ENCODE results near the gene DCAF6.

Gene DCAF6

DNA sequence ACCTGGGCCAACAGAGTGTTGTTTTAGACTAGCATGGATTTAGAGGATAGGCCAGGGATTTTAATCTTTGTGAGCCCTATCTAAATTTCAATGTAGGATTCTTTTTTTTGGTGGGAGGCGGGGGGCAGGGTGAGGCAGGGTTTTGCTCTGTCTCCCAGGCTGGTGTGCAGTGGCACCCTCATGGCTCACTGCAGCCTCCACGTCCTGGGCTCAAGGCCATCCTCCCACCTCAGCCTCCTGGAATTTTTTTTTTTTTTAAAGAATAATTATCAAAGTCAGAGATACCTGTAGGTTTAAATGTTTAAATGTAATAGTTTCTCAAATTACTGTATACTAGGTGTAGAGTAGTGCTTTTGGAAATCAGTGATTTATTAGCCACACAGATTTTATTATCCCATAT, 3.8 kb downstream of the DCAF6 start:
- no peak for DNase-seq
- Histone ChIP-seq H3K9me3 (ENCODE audit: control extremely low read depth in 1 of 5, control insufficient read depth in 4 of 5, insufficient read depth in 2 of 5, low read depth in 1 of 5, low read length in 4 of 5) (peaks cover 0 to 4% (median 0%) of the 10 kb centered on the region in 5 experiments), H3K27me3 (replicated peaks in 2 of 5; ENCODE audit: control insufficient read depth in 4 of 5, insufficient read depth in 5 of 5, low read length in 4 of 5) (no peaks in the 10 kb centered on the region), H3K4me1 (ENCODE audit: control extremely low read depth in 1 of 4, control insufficient read depth in 4 of 4, insufficient read depth in 4 of 4, low read length in 3 of 4) (peaks cover 0 to 17% (median 9%) of the 10 kb centered on the region in 4 experiments), H3K36me3 (ENCODE audit: control insufficient read depth in 4 of 4, insufficient read depth in 4 of 4, low read length in 3 of 4) (peaks cover 3 to 7% (median 5%) of the 10 kb centered on the region in 4 experiments), H3K27ac (ENCODE audit: insufficient read depth in 1 of 2, low read depth in 1 of 2, low read length in 2 of 2, poor library complexity in 1 of 2, severe bottlenecking in 2 of 2) (no peak overlapping the region), H3K4me3 (ENCODE audit: control insufficient read depth in 1 of 7, extremely low read depth in 1 of 7, insufficient read depth in 4 of 7, low read depth in 2 of 7, low read length in 6 of 7) (no peak overlapping the region)
- WGBS (ENCODE audit: insufficient coverage) = no CpG with 5 or more reads among the region's 2 CpGs
- POLR2A ChIA-PET = no interaction called here
- CTCF ChIA-PET = no interaction called here

DNA sequence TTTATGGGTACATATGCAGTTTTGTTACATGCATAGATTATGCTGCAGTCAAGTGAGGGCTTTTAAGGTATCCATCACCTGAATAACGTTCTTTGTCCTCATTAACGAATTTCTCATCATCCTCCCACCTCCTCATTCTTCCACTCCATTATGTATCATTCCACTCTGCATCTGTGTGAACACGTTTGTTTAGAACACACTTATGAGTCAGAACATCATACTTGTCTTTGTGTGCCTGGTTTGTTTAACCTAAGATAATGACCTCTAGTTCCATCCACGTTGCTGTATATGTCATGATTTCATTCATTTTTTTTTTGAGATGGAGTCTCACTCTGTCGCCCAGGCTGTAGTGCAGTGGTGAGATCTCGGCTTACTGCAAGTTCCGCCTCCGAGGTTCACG, 7.1 kb downstream of the DCAF6 start:
- no peak overlapping the region for H3K4me3 ChIP-seq (ENCODE audit: control insufficient read depth in 1 of 7, extremely low read depth in 1 of 7, insufficient read depth in 4 of 7, low read depth in 2 of 7, low read length in 6 of 7)
- H3K36me3 ChIP-seq (ENCODE audit: control insufficient read depth in 4 of 4, insufficient read depth in 4 of 4, low read length in 3 of 4) = peaks cover 3 to 7% (median 5%) of the 10 kb centered on the region in 4 experiments
- no peak overlapping the region for H3K27ac ChIP-seq (ENCODE audit: insufficient read depth in 1 of 2, low read depth in 1 of 2, low read length in 2 of 2, poor library complexity in 1 of 2, severe bottlenecking in 2 of 2)
- ChIA-PET CTCF (interaction anchor here (1.3 kb wide), 1 partner anchor 13 kb away, joined by 3 read pairs; no protein-coding TSS in a partner anchor), POLR2A (no interaction called here)
- H3K4me1 ChIP-seq (ENCODE audit: control extremely low read depth in 1 of 4, control insufficient read depth in 4 of 4, insufficient read depth in 4 of 4, low read length in 3 of 4) = peaks cover 0 to 7% (median 2%) of the 10 kb centered on the region in 4 experiments
- H3K9me3 ChIP-seq (ENCODE audit: control extremely low read depth in 1 of 5, control insufficient read depth in 4 of 5, insufficient read depth in 2 of 5, low read depth in 1 of 5, low read length in 4 of 5) = peaks cover 0 to 4% (median 0%) of the 10 kb centered on the region in 5 experiments
- no peak for DNase-seq
- 92% methylated on average over 5 of the region's 9 CpGs for WGBS (ENCODE audit: insufficient coverage)
- H3K27me3 ChIP-seq (replicated peaks in 2 of 5; ENCODE audit: control insufficient read depth in 4 of 5, insufficient read depth in 5 of 5, low read length in 4 of 5) = no peaks in the 10 kb centered on the region

DNA sequence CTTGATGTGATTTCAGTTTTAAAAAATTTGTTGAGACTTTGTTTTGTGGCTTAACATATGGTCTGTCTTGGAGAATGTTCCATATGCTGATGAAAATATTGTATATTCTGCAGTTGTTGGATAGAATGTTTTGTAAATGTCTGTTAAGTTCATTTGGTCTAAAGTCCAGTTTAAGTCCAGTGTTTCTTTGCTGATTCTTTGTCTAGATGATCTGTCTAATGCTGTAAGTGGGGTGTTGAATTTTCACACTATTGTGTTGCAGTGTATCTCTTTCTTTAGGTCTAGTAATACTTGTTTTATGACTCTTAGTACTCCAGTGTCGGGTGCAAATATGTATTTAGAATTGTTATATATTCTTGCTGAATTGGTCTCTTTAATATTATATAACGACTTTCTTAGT, 11.2 kb downstream of the DCAF6 start:
- peaks cover 0 to 4% (median 0%) of the 10 kb centered on the region in 5 experiments for H3K9me3 ChIP-seq (ENCODE audit: control extremely low read depth in 1 of 5, control insufficient read depth in 4 of 5, insufficient read depth in 2 of 5, low read depth in 1 of 5, low read length in 4 of 5)
- no CpG with 5 or more reads among the region's 2 CpGs for WGBS (ENCODE audit: insufficient coverage)
- CTCF ChIA-PET = no interaction called here
- no peak overlapping the region for H3K27ac ChIP-seq (ENCODE audit: insufficient read depth in 1 of 2, low read depth in 1 of 2, low read length in 2 of 2, poor library complexity in 1 of 2, severe bottlenecking in 2 of 2)
- no peak for DNase-seq
- peaks cover 4 to 14% (median 9%) of the 10 kb centered on the region in 4 experiments for H3K36me3 ChIP-seq (ENCODE audit: control insufficient read depth in 4 of 4, insufficient read depth in 4 of 4, low read length in 3 of 4)
- H3K4me3 ChIP-seq (ENCODE audit: control insufficient read depth in 1 of 7, extremely low read depth in 1 of 7, insufficient read depth in 4 of 7, low read depth in 2 of 7, low read length in 6 of 7) = no peak overlapping the region
- H3K27me3 ChIP-seq (replicated peaks in 2 of 5; ENCODE audit: control insufficient read depth in 4 of 5, insufficient read depth in 5 of 5, low read length in 4 of 5) = no peaks in the 10 kb centered on the region
- peaks cover 0 to 2% (median 0%) of the 10 kb centered on the region in 4 experiments for H3K4me1 ChIP-seq (ENCODE audit: control extremely low read depth in 1 of 4, control insufficient read depth in 4 of 4, insufficient read depth in 4 of 4, low read length in 3 of 4)
- POLR2A ChIA-PET = no interaction called here

DNA sequence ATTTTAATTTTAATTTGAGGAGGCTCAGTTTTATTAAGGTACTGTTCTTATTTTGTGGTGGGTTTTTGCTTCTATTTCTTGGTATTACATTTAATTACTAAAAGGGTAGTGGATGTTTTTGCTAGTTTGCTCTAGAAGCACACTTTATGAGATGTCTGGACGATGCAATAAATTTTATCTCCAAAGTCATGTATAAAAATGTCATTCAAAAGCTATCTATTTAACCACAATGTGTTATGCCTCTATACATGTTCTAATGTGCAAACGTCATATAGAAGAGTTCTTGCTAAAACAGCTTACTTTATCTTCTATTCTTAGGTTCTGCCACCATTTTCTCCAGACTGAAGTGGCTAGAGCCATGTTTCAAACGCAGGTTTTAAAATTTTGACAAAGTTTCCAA, 13.3 kb downstream of the DCAF6 start:
- ChIA-PET POLR2A (no interaction called here), CTCF (interaction anchor here (0.8 kb wide), 1 partner anchor 14 kb away, joined by 3 read pairs; no protein-coding TSS in a partner anchor)
- Histone ChIP-seq H3K9me3 (ENCODE audit: control extremely low read depth in 1 of 5, control insufficient read depth in 4 of 5, insufficient read depth in 2 of 5, low read depth in 1 of 5, low read length in 4 of 5) (peaks cover 0 to 3% (median 0%) of the 10 kb centered on the region in 5 experiments), H3K4me3 (ENCODE audit: control insufficient read depth in 1 of 7, extremely low read depth in 1 of 7, insufficient read depth in 4 of 7, low read depth in 2 of 7, low read length in 6 of 7) (no peak overlapping the region), H3K27me3 (replicated peaks in 2 of 5; ENCODE audit: control insufficient read depth in 4 of 5, insufficient read depth in 5 of 5, low read length in 4 of 5) (no peaks in the 10 kb centered on the region), H3K36me3 (ENCODE audit: control insufficient read depth in 4 of 4, insufficient read depth in 4 of 4, low read length in 3 of 4) (peaks cover 12 to 23% (median 13%) of the 10 kb centered on the region in 4 experiments), H3K27ac (ENCODE audit: insufficient read depth in 1 of 2, low read depth in 1 of 2, low read length in 2 of 2, poor library complexity in 1 of 2, severe bottlenecking in 2 of 2) (no peak overlapping the region), H3K4me1 (ENCODE audit: control extremely low read depth in 1 of 4, control insufficient read depth in 4 of 4, insufficient read depth in 4 of 4, low read length in 3 of 4) (peaks cover 0 to 2% (median 0%) of the 10 kb centered on the region in 4 experiments)
- WGBS (ENCODE audit: insufficient coverage) = no CpG with 5 or more reads among the region's 3 CpGs
- no peak for DNase-seq

DNA sequence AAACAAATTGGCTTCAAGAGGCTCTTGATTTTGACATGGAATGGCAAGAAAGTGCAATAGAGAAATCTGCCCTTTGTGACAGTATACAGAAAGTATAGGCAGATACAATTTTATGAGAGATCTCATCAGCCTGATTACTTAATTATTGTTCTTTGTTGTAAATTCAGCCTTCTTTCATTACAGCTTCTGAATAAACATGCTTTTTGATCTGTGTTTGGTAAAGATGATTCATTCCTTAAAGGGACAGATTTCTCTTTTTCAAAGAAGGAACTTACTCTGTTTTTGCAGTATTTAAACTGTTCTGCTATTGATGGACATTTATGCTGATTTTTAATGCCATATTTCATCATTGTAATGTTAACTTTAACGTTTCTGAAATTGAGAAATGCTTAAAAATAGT, 14.1 kb downstream of the DCAF6 start:
- H3K4me3 ChIP-seq (ENCODE audit: control insufficient read depth in 1 of 7, extremely low read depth in 1 of 7, insufficient read depth in 4 of 7, low read depth in 2 of 7, low read length in 6 of 7) = no peak overlapping the region
- WGBS (ENCODE audit: insufficient coverage) = no CpG with 5 or more reads among the region's 1 CpG
- peaks cover 0 to 2% (median 0%) of the 10 kb centered on the region in 4 experiments for H3K4me1 ChIP-seq (ENCODE audit: control extremely low read depth in 1 of 4, control insufficient read depth in 4 of 4, insufficient read depth in 4 of 4, low read length in 3 of 4)
- ChIA-PET CTCF (no interaction called here), POLR2A (no interaction called here)
- DNase-seq = no peak
- peaks cover 13 to 30% (median 20%) of the 10 kb centered on the region in 4 experiments for H3K36me3 ChIP-seq (ENCODE audit: control insufficient read depth in 4 of 4, insufficient read depth in 4 of 4, low read length in 3 of 4)
- H3K9me3 ChIP-seq (ENCODE audit: control extremely low read depth in 1 of 5, control insufficient read depth in 4 of 5, insufficient read depth in 2 of 5, low read depth in 1 of 5, low read length in 4 of 5) = peaks cover 0 to 6% (median 0%) of the 10 kb centered on the region in 5 experiments
- H3K27ac ChIP-seq (ENCODE audit: insufficient read depth in 1 of 2, low read depth in 1 of 2, low read length in 2 of 2, poor library complexity in 1 of 2, severe bottlenecking in 2 of 2) = no peak overlapping the region
- no peaks in the 10 kb centered on the region for H3K27me3 ChIP-seq (replicated peaks in 2 of 5; ENCODE audit: control insufficient read depth in 4 of 5, insufficient read depth in 5 of 5, low read length in 4 of 5)

DNA sequence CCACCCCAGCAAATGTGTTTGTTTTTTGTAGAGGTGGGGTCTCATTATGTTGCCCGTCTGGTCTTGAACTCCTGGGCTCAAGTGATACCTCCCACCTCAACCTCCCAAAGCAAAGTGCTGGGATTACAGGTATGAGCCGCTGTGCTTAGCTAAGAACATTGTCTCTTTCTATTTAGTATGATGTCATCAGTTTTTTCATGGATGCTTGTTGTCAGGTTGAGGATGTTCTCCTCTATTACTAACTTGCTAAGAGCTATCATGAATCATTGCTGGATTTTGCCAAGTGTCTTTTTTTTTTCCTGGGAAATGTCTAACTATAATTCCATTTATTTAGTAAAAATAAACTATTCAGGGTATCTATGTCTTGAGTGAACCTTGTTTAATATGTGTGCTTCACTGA, 19.4 kb downstream of the DCAF6 start:
- 100% methylated on average over 1 of the region's 2 CpGs for WGBS (ENCODE audit: insufficient coverage)
- no peaks in the 10 kb centered on the region for H3K4me1 ChIP-seq (ENCODE audit: control extremely low read depth in 1 of 4, control insufficient read depth in 4 of 4, insufficient read depth in 4 of 4, low read length in 3 of 4)
- H3K36me3 ChIP-seq (ENCODE audit: control insufficient read depth in 4 of 4, insufficient read depth in 4 of 4, low read length in 3 of 4) = peaks cover 8 to 47% (median 23%) of the 10 kb centered on the region in 4 experiments
- DNase-seq = no peak
- no peaks in the 10 kb centered on the region for H3K27me3 ChIP-seq (replicated peaks in 2 of 5; ENCODE audit: control insufficient read depth in 4 of 5, insufficient read depth in 5 of 5, low read length in 4 of 5)
- POLR2A ChIA-PET = interaction anchor here (0.7 kb wide), 1 partner anchor 8 kb away, joined by 3 read pairs; no protein-coding TSS in a partner anchor
- CTCF ChIA-PET = interaction anchor here (0.6 to 1.1 kb wide), 2 partner anchors 13 to 112 kb away, joined by 3 to 4 read pairs; no protein-coding TSS in a partner anchor
- no peak overlapping the region for H3K4me3 ChIP-seq (ENCODE audit: control insufficient read depth in 1 of 7, extremely low read depth in 1 of 7, insufficient read depth in 4 of 7, low read depth in 2 of 7, low read length in 6 of 7)
- H3K9me3 ChIP-seq (ENCODE audit: control extremely low read depth in 1 of 5, control insufficient read depth in 4 of 5, insufficient read depth in 2 of 5, low read depth in 1 of 5, low read length in 4 of 5) = peaks cover 0 to 13% (median 3%) of the 10 kb centered on the region in 5 experiments
- H3K27ac ChIP-seq (ENCODE audit: insufficient read depth in 1 of 2, low read depth in 1 of 2, low read length in 2 of 2, poor library complexity in 1 of 2, severe bottlenecking in 2 of 2) = no peak overlapping the region

DNA sequence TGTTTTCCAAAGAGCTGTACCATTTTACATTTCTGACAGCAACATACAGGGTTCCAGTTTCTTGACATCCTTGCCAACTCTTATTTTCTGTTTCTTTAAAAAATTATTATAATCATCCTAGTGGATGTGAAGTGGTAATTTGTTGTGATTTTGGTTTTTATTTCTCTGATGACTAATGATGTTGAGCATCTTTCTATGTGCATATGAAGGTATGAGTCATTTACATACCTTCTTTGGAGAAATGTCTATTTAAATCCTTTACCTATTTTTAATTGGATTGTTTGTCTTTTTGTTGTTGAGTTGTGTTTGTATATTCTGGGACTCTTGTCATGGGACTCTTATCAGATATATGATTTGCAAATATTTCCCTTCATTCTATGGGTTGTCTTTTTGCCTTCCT, 21.2 kb downstream of the DCAF6 start:
- DNase-seq = no peak
- Histone ChIP-seq H3K36me3 (ENCODE audit: control insufficient read depth in 4 of 4, insufficient read depth in 4 of 4, low read length in 3 of 4) (peaks cover 5 to 50% (median 21%) of the 10 kb centered on the region in 4 experiments), H3K27ac (ENCODE audit: insufficient read depth in 1 of 2, low read depth in 1 of 2, low read length in 2 of 2, poor library complexity in 1 of 2, severe bottlenecking in 2 of 2) (no peak overlapping the region), H3K9me3 (ENCODE audit: control extremely low read depth in 1 of 5, control insufficient read depth in 4 of 5, insufficient read depth in 2 of 5, low read depth in 1 of 5, low read length in 4 of 5) (peaks cover 0 to 13% (median 3%) of the 10 kb centered on the region in 5 experiments), H3K4me1 (ENCODE audit: control extremely low read depth in 1 of 4, control insufficient read depth in 4 of 4, insufficient read depth in 4 of 4, low read length in 3 of 4) (no peaks in the 10 kb centered on the region), H3K4me3 (ENCODE audit: control insufficient read depth in 1 of 7, extremely low read depth in 1 of 7, insufficient read depth in 4 of 7, low read depth in 2 of 7, low read length in 6 of 7) (no peak overlapping the region), H3K27me3 (replicated peaks in 2 of 5; ENCODE audit: control insufficient read depth in 4 of 5, insufficient read depth in 5 of 5, low read length in 4 of 5) (no peaks in the 10 kb centered on the region)
- POLR2A ChIA-PET = no interaction called here
- CTCF ChIA-PET = no interaction called here

Data from common myeloid progenitor, CD34-positive (primary cell).